CD4-positive, alpha-beta T cell treated with Interleukin-4 for 1 hour (primary cell): ENCODE results near the gene RUNX1.
"Not testable (repeated sequence)": the region's sequence is repeated elsewhere in the genome, so short reads cannot be mapped to it uniquely, and the experiment has no call there.

Source experiments
- DNase-seq, 2 donors: peaks; one replicate each; pipeline ENCODE4 v3.0.0-alpha.2; 2020 to 2022

RUNX1 gene

GRCh38 chr21:34968414-34969333, 80.4 kb downstream of the RUNX1 start:
- peak in 1 of 2 donors; percentile 29 for DNase-seq

DNA sequence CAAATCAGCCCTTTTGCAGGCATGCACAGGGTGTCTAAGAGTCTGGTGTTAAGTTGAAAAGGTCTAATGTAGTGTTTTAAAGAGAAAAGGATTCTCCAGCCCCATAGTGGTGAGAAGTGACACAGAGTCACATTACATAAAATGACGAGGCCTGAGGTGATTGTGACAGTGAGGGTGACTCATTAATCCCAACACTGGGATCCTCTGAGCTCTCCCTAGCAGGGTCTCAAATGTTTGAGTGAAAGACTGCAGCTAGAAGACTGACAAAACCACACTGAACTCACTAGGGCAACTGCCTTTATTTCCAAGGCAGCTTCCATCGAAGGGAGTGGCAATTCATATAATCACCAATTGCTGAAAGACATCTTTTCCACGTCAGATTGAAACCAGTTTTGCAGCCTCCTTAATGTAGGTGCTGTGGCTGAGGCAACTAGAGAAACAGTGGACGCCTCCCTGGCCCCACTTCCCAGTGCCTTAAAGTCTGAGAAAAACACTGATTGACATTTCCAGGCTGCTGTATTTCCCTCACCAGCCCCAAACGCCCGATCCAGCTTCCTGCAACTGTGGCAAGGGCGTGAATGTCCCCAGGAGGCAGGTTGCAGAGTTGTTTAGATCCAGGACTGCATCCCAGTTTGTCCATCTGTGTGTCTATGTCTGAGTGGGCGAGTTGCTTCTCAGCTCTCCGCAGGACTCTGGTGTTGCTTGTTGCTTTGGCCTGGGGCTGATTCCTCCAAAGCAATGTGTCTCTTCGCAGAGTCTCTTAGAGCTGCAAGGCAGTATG, 81.4 kb downstream of the RUNX1 start:
- DNase-seq: peak in 1 of 2 donors; percentile 42

- DNase-seq: not testable (repeated sequence)
Measured at GRCh38 chr21:34966881-34967280, 82.2 kb downstream of the RUNX1 start.

DNA sequence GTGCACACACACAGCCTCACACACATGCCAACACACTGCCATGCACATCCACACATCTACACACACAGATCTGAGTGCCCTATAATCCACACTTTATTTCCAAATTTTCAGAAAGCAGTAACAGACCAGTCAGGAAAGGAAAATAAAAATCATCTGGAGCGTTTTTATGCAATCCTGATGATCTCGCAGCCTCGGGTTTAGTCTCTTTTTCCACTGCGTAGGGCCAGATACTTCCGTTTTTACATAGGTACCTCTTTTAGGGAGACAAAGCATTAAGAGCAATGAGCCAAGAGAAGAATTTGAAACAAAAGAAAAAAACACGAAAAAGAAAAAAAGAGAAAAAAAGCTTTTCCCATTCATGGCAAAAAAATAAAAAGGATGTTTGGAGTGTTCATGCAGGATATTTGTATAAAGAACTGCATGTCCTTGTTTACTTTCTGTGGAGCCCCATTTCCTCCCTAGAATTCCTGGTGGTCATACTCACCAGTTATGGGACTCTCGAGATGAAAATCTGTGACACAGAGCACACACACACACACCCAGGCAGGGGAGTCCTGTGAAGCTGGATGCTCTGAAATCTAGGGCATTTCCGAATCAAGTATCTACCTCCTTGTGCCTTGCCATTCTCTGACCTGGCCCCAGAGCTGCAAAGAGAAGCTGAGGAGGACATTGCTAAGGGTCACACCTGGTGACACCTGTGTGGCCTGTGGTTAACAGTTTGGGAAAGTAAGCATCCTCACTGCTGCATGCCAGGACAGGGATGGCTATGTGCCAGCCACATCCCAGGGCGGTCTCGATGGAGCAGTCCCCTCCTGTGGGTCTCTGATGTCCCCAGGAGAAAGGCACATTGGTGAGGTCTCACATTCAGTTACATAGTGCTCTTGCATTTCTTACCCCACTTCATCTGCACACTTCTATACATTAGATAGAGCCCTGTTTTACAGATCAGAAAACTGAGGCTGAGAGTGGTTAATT, 83.6 kb downstream of the RUNX1 start:
- DNase-seq: no peak

- DNase-seq: no peak
Measured at GRCh38 chr21:34962586-34963222, 86.4 kb downstream of the RUNX1 start.

DNA sequence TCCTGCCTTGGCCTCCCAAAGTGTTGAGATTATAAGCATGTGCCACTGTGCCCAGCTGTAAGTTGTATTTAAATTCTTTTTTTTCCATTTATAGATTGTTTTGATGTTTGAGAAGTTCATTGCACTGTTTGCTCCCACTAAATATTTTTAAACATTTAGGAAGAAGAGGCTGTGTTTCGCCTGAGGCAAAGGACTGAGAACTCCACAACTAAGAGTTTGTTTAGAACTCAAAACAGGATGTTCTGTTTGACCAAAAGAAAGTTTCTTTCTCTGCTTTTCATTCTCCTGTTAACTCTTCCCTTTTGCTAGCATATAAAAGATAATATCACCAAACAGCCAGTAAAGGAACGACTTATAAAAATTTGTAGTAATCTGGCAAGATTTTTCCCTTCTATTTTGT, 87.0 kb downstream of the RUNX1 start:
- DNase-seq: no peak

DNA sequence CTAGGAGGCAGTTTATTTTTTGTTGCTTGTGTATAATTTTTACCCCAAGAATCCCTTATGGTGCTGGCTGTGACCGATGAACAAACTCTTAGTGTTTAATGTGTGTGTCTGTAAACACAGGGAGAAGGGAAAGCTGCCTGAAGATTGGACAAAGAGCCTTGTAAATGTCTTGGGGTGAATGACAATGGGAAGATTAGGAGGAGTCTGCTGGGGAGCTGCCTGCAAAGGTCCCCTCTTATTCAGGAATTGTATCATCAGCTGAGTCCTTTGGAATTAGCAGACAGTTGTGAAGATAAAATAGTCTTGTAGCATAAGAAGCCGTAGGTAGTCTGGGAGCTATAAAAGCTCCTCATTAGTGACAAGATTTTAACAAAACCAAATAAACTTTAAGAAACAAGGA, 88.4 kb downstream of the RUNX1 start:
- no peak for DNase-seq

DNA sequence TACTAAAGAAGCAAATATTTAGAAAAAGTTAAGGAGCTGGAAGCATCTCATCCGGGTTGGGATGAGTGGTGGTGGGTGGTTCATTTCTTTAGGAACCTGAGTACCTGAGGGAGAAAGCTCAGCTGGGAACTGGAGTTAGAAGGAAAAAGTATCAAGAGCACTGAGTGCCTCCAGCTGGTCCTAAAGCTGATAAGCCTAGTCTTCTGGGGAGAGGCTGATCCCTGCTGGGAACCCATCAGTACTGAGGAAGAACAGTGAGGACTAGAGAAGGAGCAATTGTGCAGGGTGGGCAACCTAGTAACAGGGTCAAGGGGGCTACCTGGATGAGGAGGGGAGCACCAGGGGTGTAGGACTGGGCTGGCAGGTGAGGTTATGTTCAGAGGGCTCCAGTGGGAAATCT, 89.5 kb downstream of the RUNX1 start:
- no peak for DNase-seq

DNA sequence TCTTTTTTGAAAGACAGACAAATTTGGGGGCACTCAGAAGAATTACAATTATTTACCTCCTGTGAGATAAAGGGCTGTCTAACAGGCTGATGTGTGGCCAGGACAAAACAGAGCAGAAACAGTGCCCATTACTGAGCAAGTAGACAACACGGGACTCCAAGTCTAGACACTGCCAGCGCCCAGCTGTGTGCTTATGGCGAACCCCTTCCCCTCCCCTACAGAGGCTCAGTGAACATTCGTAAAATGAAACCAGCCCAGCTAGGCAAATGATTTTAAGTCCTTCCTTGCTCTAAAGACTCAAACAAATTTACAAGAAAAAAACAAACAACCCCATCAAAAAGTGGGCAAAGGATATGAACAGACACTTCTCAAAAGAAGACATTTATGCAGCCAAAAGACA, 91.1 kb downstream of the RUNX1 start:
- no peak for DNase-seq

DNA sequence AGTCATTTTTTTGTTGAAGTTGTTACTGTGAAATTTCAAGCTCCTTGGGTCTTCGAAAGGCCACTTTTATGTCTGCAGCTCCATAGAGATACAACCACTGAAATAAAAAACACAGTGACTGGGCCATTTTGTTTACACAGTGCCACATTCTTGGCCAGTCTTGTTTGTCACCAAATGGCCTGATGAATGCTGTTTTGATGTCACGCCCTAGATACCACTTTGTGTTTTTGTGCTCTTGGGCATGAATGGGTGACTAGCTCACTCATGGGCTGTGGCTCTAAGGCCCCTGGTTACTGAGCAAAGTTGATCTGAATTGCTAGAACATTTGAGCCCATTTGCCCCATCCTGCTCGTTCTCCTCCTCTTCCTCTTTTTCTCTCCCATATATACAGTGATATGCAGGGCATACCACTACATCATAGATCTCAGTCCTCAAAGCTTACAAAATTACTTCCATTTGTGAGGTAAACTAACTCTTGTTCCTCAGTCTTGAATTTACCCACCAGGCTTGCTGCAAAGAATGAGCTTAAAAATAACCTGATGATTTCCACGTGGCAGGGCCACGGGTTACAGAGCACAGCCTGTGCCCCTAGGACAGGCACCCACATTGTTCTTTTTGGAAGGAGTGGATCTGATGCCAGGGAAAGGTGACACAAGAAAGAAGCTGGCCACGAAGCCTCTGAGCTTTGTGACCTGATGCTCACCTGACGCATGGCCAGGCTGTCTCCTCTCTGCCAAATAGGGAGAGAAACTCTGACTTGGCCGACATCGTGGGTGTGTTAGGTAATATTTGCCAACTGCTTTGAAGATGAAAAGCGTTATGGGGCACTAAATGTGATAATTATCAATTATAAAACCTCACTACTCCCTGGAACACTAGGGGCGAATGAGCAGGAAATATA, 92.4 kb downstream of the RUNX1 start:
- no peak for DNase-seq

- no peak for DNase-seq
Measured at GRCh38 chr21:34953950-34954349, 95.2 kb downstream of the RUNX1 start.

DNA sequence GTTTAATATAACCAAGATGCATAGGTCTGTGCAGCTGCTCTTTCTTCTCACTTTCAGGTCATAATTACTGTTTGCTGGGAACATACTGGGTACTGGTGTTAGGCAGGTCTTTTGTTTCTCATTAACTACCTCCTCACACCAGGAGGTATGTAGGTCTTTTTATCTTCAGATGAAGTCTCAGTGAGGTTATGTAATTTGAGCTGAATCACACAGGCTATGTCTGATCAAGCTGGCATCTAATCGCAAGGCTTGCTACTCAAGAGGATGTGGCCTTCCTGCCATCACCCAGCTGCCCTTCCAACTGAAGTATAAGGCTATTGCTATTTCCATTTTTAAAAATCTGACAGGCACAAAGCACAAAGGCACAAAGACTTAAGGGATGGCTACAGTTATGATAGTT, 96.4 kb downstream of the RUNX1 start:
- DNase-seq: no peak

GRCh38 chr21:34951868-34952267, 97.2 kb downstream of the RUNX1 start:
- not testable (repeated sequence) for DNase-seq

DNA sequence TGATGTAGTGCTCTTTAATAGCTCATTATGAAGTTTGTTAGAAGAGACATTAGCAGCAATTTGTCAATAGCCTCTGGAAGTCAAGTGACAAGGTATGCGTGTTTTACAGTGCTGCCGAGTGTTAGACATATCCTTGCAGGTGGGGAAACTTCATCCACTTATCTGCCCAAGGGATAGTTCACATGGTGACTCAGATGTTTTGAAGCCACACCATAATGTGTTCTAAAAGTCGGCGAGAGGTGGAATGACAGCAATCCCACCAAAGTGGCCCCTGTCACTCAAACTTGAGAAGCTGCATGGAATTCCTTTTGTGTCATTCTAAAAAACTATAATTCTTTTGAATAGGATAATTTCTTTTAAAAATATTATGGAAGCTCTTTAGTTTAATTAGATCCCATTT, 98.1 kb downstream of the RUNX1 start:
- DNase-seq: no peak

GRCh38 chr21:34949499-34949898, 99.6 kb downstream of the RUNX1 start:
- no peak for DNase-seq

DNA sequence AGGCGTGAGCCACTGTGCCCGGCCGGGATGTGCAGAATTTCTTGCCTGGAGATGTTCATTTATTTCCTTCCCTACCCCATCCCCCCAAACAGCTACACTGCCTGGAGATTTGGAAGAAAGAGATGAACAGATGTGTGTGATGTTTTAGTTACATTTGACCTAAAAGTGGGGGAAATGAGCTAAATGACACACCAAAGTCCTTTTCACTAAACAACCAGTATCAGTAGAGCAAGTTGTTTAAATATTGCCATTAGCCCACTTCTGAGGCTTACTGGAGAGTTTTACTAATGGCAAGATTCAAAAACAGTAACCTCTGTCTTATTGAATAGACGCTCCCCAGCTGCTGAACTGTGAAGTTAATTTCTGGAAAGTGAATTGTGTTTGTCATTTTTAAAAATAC, 100.1 kb downstream of the RUNX1 start:
- DNase-seq: no peak

DNA sequence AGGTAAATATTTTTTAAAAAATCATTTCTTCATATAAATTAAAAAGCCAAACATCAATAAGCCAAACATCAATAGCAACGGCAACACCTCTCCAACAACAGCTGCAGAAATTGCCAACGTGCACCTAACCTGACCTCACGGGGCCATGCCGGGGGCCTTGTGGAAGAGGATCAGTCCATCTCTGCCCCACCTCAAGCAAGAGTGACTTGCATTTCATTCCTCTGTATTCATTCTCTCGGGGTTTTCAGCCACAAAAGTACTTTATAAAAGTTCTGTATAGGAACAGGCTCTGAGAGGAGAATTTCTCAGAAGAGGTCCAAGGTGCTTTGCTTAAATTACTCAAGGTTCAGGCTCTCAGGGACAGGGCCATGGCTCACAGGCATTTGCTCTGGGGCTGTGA, 100.9 kb downstream of the RUNX1 start:
- no peak for DNase-seq

DNA sequence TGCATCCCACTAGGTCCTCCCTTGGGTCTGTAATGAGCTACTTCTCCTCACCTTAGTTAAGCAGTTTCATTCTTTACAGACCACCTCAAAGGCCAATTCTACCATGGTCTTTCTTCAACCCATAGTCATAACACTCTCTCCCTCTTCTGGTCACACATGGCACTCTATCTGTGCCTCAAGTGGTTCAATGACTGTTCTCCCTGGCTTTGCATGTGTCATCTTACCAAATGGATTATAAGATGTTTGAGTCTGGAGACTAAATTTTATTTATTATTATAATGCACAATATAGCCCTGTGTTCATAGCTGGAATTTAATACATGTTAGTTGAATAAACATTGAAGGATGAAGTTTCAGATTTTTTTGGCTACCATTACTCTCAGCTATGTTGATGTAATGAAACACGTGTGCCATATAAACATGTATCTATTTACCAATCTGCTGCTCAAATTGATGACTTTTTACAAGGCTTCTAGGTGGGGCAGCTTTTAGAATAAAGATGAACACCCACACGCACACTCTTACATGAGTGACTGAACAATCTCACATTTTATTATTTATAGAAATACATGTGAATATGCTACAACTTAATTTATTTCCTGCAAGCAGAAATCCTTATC, 102.1 kb downstream of the RUNX1 start:
- no peak for DNase-seq

DNA sequence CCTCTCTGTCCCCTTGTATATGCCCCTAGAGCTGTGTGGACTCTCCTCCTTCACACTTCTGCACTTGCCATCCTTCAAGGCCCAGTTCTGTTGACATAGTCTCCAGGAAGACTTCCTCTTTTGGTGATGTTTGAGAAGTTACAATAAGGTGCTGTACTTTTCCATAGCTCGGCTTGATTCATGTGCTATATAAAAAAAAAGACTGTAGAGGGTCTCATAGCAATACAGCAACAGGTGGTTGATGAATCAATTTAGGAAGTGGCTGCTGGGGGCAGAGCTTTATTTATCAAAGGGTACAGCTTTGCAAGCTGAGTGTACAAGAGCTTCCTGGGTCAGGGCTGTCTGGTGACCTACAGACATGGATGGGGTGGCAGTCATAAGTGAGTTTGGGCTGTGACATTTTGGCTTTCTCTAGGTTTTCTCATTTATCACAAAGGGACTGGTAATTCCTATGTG, 102.7 kb downstream of the RUNX1 start:
- DNase-seq: no peak

DNA sequence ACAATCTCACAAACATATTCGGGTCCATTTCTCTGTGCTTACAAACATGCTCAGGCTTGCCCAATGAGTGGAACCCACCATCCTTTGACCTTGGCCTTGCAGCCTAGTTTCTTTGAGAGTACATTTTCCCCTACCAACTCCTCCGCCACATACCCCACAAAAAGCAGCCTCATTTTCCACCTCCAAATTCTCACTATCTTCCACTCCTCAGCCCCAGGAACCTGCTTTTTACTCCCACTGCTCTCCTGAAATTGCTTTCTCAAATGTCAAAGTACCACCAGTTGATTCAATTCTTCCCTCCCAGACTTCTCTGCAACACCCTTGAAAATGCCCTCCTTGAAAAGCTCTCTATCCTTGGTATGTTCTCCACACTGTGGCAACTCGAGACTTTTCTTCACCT, 103.8 kb downstream of the RUNX1 start:
- no peak for DNase-seq
